K562 (cell line): ENCODE data around the gene ZBTB8A. TPM values are rescaled to one million over a fixed set of nuclear protein-coding genes. Genes with fewer than 3 reads are reported as not detected.
A peak's percentile ranks its signal among the peaks of the same experiment; 100 is the strongest.

Experiments
- BCL6 ChIP-seq: fragments of 250-450 bp; sonication (Bioruptor Pico); IDR thresholded peaks from 2 replicates; pipeline ENCODE4 v1.4.0; 2020
- CEBPG ChIP-seq, 3 experiments: fragments of 200-800 bp in 1 of 3; sonication (Bioruptor generic) in 1 of 3; sonication (generic) in 1 of 3; formaldehyde crosslinking in 1 of 3; IDR thresholded peaks in 2 of 3; conservative IDR thresholded peaks in 1 of 3; 2 replicates each; pipeline versions ENCODE4 v1.6.1 to v1.8.0; 2016 to 2022; ENCODE audit warnings: missing compliant biosample characterization in 2 of 3, missing genetic modification characterization in 2 of 3, mild to moderate bottlenecking in 1 of 3, missing genetic modification reagents in 1 of 3
- CREB1 ChIP-seq, 2 experiments: sonication (generic) in 1 of 2; formaldehyde crosslinking in 1 of 2; IDR thresholded peaks; 2 replicates each; pipeline versions ENCODE4 v1.6.1 to v1.8.0; 2012 to 2022; ENCODE audit warnings: inconsistent platforms in 1 of 2, mild to moderate bottlenecking in 1 of 2, missing genetic modification reagents in 1 of 2, moderate library complexity in 1 of 2
- GABPB1 ChIP-seq: sonication (generic); formaldehyde crosslinking; IDR thresholded peaks from 2 replicates; pipeline ENCODE4 v1.8.0; 2022; ENCODE audit warnings: mild to moderate bottlenecking, missing genetic modification reagents
- HNRNPH1 ChIP-seq: fragments of 200-400 bp; formaldehyde crosslinking; optimal IDR thresholded peaks from 2 replicates; pipeline ENCODE3; 2017; ENCODE audit warnings: low read depth, mild to moderate bottlenecking, low read length, moderate library complexity
- HNRNPUL1 ChIP-seq: fragments of 200-400 bp; formaldehyde crosslinking; IDR thresholded peaks from 2 replicates; pipeline ENCODE4 v1.6.1; 2017; ENCODE audit warnings: low read length
- MCM7 ChIP-seq, 2 experiments: fragments of 450-650 bp; IDR thresholded peaks; 2 replicates each; pipeline ENCODE4 v1.6.1; 2016 to 2018
- RBBP5 ChIP-seq: fragments of 200-600 bp; sonication (generic); IDR thresholded peaks from 2 replicates; pipeline ENCODE4 v1.6.1; 2012; ENCODE audit warnings: borderline replicate concordance, mild to moderate bottlenecking, low read length, control low read depth, inconsistent platforms; ENCODE audit not compliant: insufficient read depth, poor library complexity, severe bottlenecking
- TBP ChIP-seq: optimal IDR thresholded peaks from 2 replicates; pipeline ENCODE3; 2011; ENCODE audit warnings: low read depth, low read length, improper control_type of control experiment
- ZNF212 ChIP-seq: fragments of 450-650 bp; formaldehyde crosslinking; IDR thresholded peaks from 2 replicates; pipeline ENCODE4 v1.4.0; 2020; ENCODE audit warnings: mild to moderate bottlenecking
- ZNF23 ChIP-seq: fragments of 250-450 bp; sonication (Bioruptor Pico); IDR thresholded peaks from 2 replicates; pipeline ENCODE4 v1.4.0; 2020; ENCODE audit warnings: mild to moderate bottlenecking
- ZNF324 ChIP-seq: fragments of 250-450 bp; sonication (Bioruptor Pico); IDR thresholded peaks from 2 replicates; pipeline ENCODE4 v1.4.0; 2020; ENCODE audit warnings: mild to moderate bottlenecking
- ZNF551 ChIP-seq: fragments of 250-450 bp; sonication (Bioruptor Pico); IDR thresholded peaks from 2 replicates; pipeline ENCODE4 v1.5.0; 2021; ENCODE audit warnings: mild to moderate bottlenecking, moderate library complexity
- polyA plus RNA-seq, 8 experiments: library from polyadenylated mRNA; depleted of rRNA in 4 of 8; stranded (reverse) in 5 of 8; unstranded in 3 of 8; fragments of >200 nt; fragmentation: Nextera tagmentation in 2 of 8; fragmentation: Illumina TruSeq in 1 of 8; extraction: Ambion mirVana in 2 of 8; extraction: Trizol in 1 of 8; gene quantifications; 2 replicates each; pipeline versions ENCODE4 v1.2.1 to v1.2.3, GENCODE V29; 2011 to 2014; ENCODE audit warnings: inconsistent platforms in 1 of 8, missing spikeins in 1 of 8
- total RNA-seq, 7 experiments: library from RNA; depleted of rRNA in 6 of 7; stranded (reverse); fragments of >200 nt in 6 of 7; fragmentation: Illumina TruSeq in 2 of 7; extraction: Trizol in 2 of 7; gene quantifications; 2 replicates each; pipeline versions ENCODE4 v1.2.1 to v1.2.3, GENCODE V29; 2011 to 2021; ENCODE audit warnings: low replicate concordance in 1 of 7
- TF ChIP-seq, protein P1 (sequence below): sonication (generic); formaldehyde crosslinking; IDR thresholded peaks from 2 replicates; pipeline ENCODE4 v1.8.1; 2023; ENCODE audit warnings: missing genetic modification reagents, mild to moderate bottlenecking, borderline replicate concordance
- TF ChIP-seq, protein P2 (sequence below), 2 experiments: IDR thresholded peaks in 1 of 2; conservative IDR thresholded peaks in 1 of 2; 2 replicates each; pipeline ENCODE4 v1.6.1; 2016; ENCODE audit warnings: low read depth in 2 of 2, mild to moderate bottlenecking in 1 of 2, missing compliant biosample characterization in 1 of 2, missing genetic modification characterization in 1 of 2, moderate library complexity in 1 of 2
- TF ChIP-seq, protein P3 (sequence below), 2 experiments: fragments of 450-650 bp; conservative IDR thresholded peaks; 2 replicates each; pipeline ENCODE4 v1.6.1; 2017; ENCODE audit warnings: mild to moderate bottlenecking in 2 of 2, moderate library complexity in 2 of 2

Gene ZBTB8A
- total and polyA plus RNA-seq, 9 of the 15 experiments (the other 6 are each of a cell fraction or from before 2014, with no cell fraction given), result 0.01 to 0.64 (median 0.09) TPM

DNA sequence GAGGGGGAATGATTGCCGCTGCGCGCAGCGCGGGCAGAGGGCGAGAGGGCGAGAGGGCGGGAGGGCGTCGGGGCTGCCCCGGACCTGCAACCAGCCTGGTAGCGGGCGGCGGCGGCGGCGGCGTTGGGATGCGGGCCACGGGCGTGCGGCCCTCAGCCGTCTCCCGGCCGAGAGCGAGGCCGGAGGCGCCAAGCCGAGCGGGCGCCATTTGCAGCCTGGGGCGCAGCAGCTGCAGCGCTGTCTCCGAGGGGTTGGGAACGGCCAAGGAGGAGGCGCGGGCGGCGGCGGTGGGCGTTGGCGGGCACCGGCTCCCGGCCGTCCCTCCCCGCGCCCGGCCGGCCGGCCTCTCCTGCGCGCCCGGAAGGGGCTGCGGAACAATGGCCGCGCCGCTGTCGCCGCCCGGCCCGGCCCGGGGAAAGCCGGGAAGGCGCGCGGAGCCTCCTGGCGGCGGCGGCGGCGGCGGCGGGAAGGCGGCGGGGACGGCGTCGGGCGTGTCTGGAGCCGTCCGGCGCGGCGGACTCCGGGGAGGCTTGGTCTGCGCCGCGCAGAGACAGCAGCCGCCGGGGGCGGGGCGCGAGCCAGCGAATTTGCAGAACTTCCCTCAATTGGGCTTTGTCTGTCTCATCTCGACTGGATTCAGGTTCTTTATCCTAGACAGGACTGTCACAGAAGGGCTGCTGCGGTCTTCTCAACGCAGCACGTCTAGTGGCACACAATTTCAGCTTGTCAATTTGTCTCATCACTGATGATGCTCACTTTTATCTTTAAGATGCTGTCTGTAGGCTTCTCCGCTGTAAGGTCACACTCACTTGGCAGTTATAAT lies 38.6 kb upstream of the ZBTB8A start (continued):
- TF ChIP-seq, protein P1, sequence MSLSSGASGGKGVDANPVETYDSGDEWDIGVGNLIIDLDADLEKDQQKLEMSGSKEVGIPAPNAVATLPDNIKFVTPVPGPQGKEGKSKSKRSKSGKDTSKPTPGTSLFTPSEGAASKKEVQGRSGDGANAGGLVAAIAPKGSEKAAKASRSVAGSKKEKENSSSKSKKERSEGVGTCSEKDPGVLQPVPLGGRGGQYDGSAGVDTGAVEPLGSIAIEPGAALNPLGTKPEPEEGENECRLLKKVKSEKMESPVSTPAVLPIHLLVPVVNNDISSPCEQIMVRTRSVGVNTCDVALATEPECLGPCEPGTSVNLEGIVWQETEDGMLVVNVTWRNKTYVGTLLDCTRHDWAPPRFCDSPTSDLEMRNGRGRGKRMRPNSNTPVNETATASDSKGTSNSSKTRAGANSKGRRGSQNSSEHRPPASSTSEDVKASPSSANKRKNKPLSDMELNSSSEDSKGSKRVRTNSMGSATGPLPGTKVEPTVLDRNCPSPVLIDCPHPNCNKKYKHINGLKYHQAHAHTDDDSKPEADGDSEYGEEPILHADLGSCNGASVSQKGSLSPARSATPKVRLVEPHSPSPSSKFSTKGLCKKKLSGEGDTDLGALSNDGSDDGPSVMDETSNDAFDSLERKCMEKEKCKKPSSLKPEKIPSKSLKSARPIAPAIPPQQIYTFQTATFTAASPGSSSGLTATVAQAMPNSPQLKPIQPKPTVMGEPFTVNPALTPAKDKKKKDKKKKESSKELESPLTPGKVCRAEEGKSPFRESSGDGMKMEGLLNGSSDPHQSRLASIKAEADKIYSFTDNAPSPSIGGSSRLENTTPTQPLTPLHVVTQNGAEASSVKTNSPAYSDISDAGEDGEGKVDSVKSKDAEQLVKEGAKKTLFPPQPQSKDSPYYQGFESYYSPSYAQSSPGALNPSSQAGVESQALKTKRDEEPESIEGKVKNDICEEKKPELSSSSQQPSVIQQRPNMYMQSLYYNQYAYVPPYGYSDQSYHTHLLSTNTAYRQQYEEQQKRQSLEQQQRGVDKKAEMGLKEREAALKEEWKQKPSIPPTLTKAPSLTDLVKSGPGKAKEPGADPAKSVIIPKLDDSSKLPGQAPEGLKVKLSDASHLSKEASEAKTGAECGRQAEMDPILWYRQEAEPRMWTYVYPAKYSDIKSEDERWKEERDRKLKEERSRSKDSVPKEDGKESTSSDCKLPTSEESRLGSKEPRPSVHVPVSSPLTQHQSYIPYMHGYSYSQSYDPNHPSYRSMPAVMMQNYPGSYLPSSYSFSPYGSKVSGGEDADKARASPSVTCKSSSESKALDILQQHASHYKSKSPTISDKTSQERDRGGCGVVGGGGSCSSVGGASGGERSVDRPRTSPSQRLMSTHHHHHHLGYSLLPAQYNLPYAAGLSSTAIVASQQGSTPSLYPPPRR, result 0 out of 2 replicates have a peak, but pooled peaks have one; percentile 55
- TF ChIP-seq ZNF324 (CRISPR knock-in tag), result no peak
- TF ChIP-seq ZNF212 (CRISPR knock-in tag), result no peak
- no peak for TF ChIP-seq HNRNPUL1
- TF ChIP-seq GABPB1 (CRISPR knock-in tag), result no peak; the same call in 1 of the 2 replicates
- TF ChIP-seq ZNF23 (CRISPR knock-in tag), result no peak
- TF ChIP-seq MCM7 (IDR thresholded peaks at IDR 0.05), result no peak
- TF ChIP-seq CREB1 (IDR thresholded peaks at IDR 0.05), result no peak
- no peak for TF ChIP-seq CREB1 (CRISPR knock-in tag; IDR thresholded peaks at IDR 0.05)
- TF ChIP-seq, protein P2, sequence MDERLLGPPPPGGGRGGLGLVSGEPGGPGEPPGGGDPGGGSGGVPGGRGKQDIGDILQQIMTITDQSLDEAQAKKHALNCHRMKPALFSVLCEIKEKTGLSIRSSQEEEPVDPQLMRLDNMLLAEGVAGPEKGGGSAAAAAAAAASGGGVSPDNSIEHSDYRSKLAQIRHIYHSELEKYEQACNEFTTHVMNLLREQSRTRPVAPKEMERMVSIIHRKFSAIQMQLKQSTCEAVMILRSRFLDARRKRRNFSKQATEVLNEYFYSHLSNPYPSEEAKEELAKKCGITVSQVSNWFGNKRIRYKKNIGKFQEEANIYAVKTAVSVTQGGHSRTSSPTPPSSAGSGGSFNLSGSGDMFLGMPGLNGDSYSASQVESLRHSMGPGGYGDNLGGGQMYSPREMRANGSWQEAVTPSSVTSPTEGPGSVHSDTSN (CRISPR knock-in tag; IDR thresholded peaks at IDR 0.05; ENCODE audit: low read depth), result no peak
- TF ChIP-seq, protein P2 (tag; conservative IDR thresholded peaks at IDR 0.05; ENCODE audit: low read depth), result no peak
- no peak for TF ChIP-seq BCL6
- TF ChIP-seq, protein P3, sequence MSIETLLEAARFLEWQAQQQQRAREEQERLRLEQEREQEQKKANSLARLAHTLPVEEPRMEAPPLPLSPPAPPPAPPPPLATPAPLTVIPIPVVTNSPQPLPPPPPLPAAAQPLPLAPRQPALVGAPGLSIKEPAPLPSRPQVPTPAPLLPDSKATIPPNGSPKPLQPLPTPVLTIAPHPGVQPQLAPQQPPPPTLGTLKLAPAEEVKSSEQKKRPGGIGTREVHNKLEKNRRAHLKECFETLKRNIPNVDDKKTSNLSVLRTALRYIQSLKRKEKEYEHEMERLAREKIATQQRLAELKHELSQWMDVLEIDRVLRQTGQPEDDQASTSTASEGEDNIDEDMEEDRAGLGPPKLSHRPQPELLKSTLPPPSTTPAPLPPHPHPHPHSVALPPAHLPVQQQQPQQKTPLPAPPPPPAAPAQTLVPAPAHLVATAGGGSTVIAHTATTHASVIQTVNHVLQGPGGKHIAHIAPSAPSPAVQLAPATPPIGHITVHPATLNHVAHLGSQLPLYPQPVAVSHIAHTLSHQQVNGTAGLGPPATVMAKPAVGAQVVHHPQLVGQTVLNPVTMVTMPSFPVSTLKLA (conservative IDR thresholded peaks at IDR 0.05), result no peak
- TF ChIP-seq RBBP5, result peak; percentile 73
- no peak for TF ChIP-seq ZNF551 (CRISPR knock-in tag)
- no peak for TF ChIP-seq CEBPG (CRISPR knock-in tag; IDR thresholded peaks at IDR 0.05)
- TF ChIP-seq CEBPG (tag; conservative IDR thresholded peaks at IDR 0.05 in 1 of 2, IDR thresholded peaks at IDR 0.05 in 1 of 2), result no peak
- TF ChIP-seq TBP, result peak; percentile 21
- TF ChIP-seq HNRNPH1, result no peak
